Glutamatergic neuron (in vitro differentiated cells): ENCODE measurements around the gene C16orf86. TPM values are rescaled to one million over a fixed set of nuclear protein-coding genes. Genes with fewer than 3 reads are reported as not detected.
A peak's percentile ranks its signal among the peaks of the same experiment; 100 is the strongest.

Experiments used
- DNase-seq: peaks from one replicate; pipeline ENCODE4 v3.0.0; 2022
- H3K27ac Mint-ChIP-seq: one replicate; pipeline ENCODE4 v1.8.0; 2020; ENCODE audit warnings: mild to moderate bottlenecking, mixed read lengths, inconsistent platforms; ENCODE audit not compliant: unreplicated experiment
- H3K27me3 Mint-ChIP-seq: one replicate; pipeline ENCODE4 v1.8.0; 2020; ENCODE audit warnings: mild to moderate bottlenecking, moderate library complexity, mixed read lengths, inconsistent platforms; ENCODE audit not compliant: unreplicated experiment
- H3K36me3 Mint-ChIP-seq: one replicate; pipeline ENCODE4 v1.8.0; 2020; ENCODE audit warnings: mild to moderate bottlenecking, mixed read lengths, inconsistent platforms; ENCODE audit not compliant: unreplicated experiment
- H3K4me1 Mint-ChIP-seq: one replicate; pipeline ENCODE4 v1.8.0; 2020; ENCODE audit warnings: mild to moderate bottlenecking, low read depth, mixed read lengths, inconsistent platforms; ENCODE audit not compliant: unreplicated experiment
- H3K4me3 Mint-ChIP-seq: one replicate; pipeline ENCODE4 v1.8.0; 2020; ENCODE audit warnings: mild to moderate bottlenecking, mixed read lengths, inconsistent platforms; ENCODE audit not compliant: unreplicated experiment
- H3K9me3 Mint-ChIP-seq: one replicate; pipeline ENCODE4 v1.8.0; 2020; ENCODE audit warnings: mild to moderate bottlenecking, moderate library complexity, mixed read lengths, inconsistent platforms; ENCODE audit not compliant: unreplicated experiment
- total RNA-seq: library from RNA; stranded (reverse); fragmentation: NEBNext Ultra II Directional; extraction: Animal tissue kit (Norgen Biotek cat#: 25700); gene quantifications from one replicate; pipeline ENCODE4 v1.2.1, GENCODE V29; 2021; ENCODE audit not compliant: unreplicated experiment
- TF ChIP-seq, protein P1 (sequence below): fragments of 200-600 bp; sonication (generic); IDR thresholded peaks from one replicate; pipeline ENCODE4 v1.5.0; 2021; ENCODE audit not compliant: partially characterized antibody, unreplicated experiment

C16orf86 gene
- total RNA-seq, 1 donor from 2014 or later, result 3.4 TPM

DNA sequence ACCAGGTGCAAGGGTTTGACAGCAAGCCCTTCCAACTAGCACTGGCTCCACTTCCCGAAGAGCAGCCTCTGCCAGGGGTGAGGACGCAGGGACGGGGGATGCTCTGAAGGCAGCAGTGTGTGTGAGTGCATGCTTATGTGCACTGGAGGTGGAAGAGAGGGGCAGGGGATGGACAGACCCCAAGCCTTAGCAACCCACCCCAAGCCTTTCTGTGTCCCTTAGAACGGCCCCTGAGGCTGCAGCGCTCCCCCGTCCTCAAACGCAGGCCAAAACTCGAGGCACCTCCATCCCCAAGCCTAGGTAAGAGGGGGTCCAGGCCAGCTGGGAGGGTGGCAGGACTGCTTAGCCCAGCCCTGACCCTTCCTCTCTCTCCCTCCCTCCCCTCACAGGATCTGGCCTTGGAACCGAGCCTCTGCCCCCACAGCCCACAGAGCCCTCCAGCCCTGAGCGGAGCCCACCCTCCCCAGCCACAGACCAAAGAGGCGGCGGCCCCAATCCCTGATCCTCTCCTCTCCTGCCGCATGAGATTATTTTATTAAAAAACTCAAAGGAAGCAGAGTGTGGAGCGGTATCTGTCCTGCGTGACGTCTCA, 9.5 kb upstream of the C16orf86 start:
- peaks cover 21% of the 10 kb centered on the region for H3K27me3 Mint-ChIP-seq
- H3K36me3 Mint-ChIP-seq, result peaks cover 5% of the 10 kb centered on the region
- peaks cover under 1% of the 10 kb centered on the region for H3K4me1 Mint-ChIP-seq
- H3K27ac Mint-ChIP-seq, result no peak overlapping the region
- peaks cover 9% of the 10 kb centered on the region for H3K9me3 Mint-ChIP-seq
- TF ChIP-seq, protein P1, sequence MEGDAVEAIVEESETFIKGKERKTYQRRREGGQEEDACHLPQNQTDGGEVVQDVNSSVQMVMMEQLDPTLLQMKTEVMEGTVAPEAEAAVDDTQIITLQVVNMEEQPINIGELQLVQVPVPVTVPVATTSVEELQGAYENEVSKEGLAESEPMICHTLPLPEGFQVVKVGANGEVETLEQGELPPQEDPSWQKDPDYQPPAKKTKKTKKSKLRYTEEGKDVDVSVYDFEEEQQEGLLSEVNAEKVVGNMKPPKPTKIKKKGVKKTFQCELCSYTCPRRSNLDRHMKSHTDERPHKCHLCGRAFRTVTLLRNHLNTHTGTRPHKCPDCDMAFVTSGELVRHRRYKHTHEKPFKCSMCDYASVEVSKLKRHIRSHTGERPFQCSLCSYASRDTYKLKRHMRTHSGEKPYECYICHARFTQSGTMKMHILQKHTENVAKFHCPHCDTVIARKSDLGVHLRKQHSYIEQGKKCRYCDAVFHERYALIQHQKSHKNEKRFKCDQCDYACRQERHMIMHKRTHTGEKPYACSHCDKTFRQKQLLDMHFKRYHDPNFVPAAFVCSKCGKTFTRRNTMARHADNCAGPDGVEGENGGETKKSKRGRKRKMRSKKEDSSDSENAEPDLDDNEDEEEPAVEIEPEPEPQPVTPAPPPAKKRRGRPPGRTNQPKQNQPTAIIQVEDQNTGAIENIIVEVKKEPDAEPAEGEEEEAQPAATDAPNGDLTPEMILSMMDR, result no peak
- no peak for DNase-seq
- no peak overlapping the region for H3K4me3 Mint-ChIP-seq

DNA sequence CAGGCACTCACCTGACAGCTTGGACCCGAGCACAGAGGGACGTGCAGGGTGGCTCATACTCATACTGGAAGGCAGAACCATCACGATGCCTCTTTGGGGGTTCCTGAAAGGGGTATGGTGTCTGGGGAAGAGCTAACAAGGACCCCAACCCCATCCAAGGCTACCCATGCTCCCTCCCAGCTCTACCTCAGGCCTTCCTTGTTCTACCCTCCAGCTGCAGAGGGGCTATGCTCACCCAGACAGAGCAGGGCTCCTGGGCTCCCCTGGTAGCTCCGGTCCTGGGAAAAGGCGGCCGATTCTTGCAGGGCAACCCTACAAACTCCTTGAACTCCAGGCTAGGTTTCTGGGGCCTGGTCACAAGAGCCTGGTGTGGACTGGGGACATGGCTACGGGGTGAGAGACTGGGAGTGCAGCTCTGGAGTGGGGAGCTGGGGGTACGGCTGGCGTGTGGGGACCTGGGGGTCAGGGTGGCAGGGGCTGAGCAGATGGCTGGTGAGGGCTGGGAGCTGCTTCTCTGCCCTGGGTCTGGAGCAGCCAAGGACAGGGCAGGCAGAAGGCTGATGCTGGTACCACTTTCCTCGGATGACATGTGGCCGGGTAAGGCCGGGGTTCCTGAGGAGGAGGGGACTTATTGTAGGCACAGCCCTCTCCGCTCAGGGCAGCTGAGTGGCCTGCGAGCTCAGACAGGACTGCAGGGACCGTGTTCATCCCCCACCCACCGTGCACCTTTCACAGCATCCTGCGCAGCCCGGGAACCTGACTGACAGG, 8.7 kb upstream of the C16orf86 start:
- Mint-ChIP-seq H3K36me3 (peaks cover 5% of the 10 kb centered on the region), H3K27me3 (peaks cover 18% of the 10 kb centered on the region), H3K4me3 (no peak overlapping the region), H3K9me3 (peaks cover 9% of the 10 kb centered on the region), H3K27ac (no peak overlapping the region), H3K4me1 (no peaks in the 10 kb centered on the region)
- no peak for DNase-seq
- TF ChIP-seq, protein P1, result no peak

DNA sequence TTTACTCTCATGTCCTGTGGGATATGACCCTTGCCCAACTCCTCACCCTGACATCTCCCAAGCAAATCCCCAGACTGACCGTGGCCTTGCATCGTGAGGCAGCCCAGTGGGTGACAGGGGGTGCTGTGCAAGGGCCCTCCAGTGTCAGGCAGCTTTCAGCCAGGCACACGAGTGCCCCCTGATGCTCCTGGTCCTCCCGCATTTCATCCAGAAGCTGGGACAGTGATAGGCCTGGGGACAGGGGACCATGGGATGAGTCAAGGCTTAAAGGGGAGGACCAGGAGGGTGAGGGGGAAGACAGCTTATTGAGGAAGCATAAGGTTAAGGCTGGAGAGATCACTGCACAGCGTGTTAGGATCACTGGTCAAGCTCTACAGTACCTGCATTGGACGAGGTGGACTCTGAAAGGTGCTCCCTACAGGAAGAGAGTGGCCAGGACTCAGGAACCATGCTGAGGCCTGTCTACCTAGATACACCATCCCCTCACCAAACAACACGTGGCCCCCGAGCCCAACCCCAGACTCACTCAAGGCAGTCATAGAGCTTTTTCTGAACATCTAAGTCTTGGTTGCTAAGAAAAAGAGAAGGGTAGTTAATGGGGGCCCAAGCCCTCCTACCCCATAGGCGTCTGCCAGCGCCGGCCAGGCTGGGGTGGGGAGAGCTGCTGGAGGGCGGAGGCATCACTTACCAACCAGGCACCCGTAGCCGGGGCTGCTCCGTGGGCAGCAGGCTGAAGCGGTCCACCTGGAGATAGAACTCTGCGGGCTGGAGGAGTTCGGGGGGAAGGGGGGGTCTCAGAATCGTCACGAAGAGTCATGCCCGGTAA, 7.6 kb upstream of the C16orf86 start:
- H3K4me3 Mint-ChIP-seq, result peak overlapping the region; percentile 85
- TF ChIP-seq, protein P1, result no peak
- DNase-seq, result no peak
- peaks cover 3% of the 10 kb centered on the region for H3K4me1 Mint-ChIP-seq
- H3K27ac Mint-ChIP-seq, result no peak overlapping the region
- peaks cover 8% of the 10 kb centered on the region for H3K9me3 Mint-ChIP-seq
- H3K36me3 Mint-ChIP-seq, result peaks cover 5% of the 10 kb centered on the region
- H3K27me3 Mint-ChIP-seq, result peaks cover 16% of the 10 kb centered on the region

DNA sequence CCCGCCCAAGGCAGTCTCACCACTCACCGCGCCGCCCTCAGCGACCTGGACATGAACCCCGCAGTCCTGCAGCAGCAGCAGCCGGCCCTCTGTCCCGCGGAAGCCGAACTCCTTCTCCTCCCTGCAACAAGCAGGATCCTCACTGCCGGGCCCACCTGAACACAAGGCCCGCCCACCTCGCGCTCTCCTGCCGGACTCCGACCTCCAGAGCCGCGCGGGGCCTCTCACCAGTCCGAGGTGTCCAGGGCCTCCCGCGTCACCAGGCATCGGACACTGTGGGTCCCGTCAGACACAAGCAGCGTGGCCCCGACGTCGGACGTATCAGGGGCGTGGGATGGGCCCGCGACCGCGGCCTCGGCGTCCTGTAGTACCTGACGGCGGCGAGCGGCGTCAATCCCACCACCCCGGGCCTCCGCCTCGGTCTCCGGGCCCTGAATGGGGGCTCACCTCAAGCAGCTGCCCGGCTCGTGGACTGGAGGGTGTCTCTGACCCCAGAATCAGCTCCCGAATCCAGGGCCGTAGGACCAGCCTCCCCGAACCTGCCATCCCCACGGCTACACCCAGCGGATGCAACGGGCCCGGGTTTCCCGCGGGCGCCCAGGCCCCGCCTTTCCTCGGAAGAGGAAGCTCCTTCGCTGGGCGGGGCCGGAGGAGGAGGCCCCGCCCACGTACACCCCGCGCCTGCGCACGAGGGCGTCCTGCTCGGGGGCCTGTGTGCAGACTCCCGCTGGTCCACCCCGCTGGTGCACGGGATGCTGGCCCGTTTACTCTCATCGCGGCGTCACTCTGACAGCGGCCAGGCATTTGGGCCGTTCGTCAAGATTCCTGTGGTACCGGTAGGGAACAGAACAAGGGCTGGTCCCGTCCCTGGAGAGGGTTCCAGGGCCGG, 6.7 kb upstream of the C16orf86 start, which contains the start of gene ACD:
Gene ACD (minus strand): TSS at position 586 of the 889 bp plus-strand sequence. CDS start 40 bp downstream, at position 546.
- peak; percentile 89 for DNase-seq
- TF ChIP-seq, protein P1, result no peak
- Mint-ChIP-seq H3K4me3 (peak within 1 kb of the TSS; percentile 95), H3K27me3 (peaks cover 21% of the 10 kb centered on the region), H3K9me3 (peaks cover 8% of the 10 kb centered on the region), H3K36me3 (peaks cover 5% of the 10 kb centered on the region), H3K4me1 (peaks cover 11% of the 10 kb centered on the region), H3K27ac (peak within 1 kb of the TSS; percentile 82)
